SK-N-DZ (cell line): ENCODE data around the gene NFU1.
"Not testable (repeated sequence)": the region's sequence is repeated elsewhere in the genome, so short reads cannot be mapped to it uniquely, and the experiment has no call there.

Experiments
- DNase-seq: peaks from one replicate; pipeline ENCODE4 v3.0.0-alpha.2; 2015; ENCODE audit warnings: low spot score

NFU1 gene

DNA sequence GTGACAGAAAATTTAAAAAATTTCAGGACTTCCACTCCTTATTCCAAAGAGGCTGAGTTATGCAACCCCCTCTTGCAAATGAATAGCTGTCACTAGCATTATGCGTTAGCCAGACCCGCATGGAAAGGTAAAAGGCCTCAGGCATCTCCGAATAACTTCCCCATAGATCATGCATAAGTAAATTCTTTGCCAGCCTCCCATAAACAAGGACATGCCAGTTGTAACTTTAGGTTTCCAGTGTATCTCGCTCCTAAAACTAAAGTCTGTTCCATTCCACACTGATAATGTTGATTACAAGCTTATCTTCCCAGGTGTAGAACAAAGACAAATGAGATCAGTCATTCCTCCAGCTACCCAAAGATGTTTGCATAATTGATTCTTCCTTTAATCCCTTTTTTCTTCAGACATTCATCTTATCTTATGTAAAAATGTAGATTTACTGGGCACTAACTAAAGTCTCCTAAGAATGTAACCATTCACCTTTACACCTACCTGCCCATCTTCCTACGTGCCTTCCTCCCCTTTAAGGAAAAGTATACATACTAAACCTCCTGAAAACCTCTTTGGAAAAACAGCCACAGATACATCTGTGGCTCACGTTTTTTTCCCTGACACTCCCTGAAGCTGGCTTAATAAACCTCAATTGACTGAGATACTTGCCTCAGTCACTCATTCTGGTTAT, 13.6 kb upstream of the NFU1 start:
- no peak for DNase-seq

- DNase-seq, result no peak
Observed at GRCh38 chr2:69449906-69450305, 12.7 kb upstream of the NFU1 start.

- not testable (repeated sequence) for DNase-seq
Observed at GRCh38 chr2:69443673-69444072, 6.4 kb upstream of the NFU1 start.

DNA sequence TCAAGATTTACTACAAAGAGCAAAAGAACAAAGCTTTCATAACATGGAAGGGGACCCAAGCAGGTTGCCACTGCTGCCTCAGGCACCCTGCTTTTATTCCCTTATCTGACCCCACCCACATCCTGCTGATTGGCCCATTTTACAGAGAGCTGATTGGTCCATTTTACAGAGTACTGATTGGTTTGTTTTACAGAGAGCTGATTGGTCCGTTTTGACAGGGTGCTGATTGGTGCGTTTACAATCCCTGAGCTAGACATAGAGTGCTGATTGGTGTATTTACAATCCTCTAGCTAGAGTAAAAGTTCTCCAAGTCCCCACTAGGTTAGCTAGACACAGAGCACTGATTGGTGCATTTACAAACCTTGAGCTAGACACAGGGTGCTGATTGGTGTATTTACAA, 2.3 kb upstream of the NFU1 start:
- not testable (repeated sequence) for DNase-seq

- DNase-seq, result no peak
Observed at GRCh38 chr2:69438580-69438979, 1.3 kb upstream of the NFU1 start.

DNA sequence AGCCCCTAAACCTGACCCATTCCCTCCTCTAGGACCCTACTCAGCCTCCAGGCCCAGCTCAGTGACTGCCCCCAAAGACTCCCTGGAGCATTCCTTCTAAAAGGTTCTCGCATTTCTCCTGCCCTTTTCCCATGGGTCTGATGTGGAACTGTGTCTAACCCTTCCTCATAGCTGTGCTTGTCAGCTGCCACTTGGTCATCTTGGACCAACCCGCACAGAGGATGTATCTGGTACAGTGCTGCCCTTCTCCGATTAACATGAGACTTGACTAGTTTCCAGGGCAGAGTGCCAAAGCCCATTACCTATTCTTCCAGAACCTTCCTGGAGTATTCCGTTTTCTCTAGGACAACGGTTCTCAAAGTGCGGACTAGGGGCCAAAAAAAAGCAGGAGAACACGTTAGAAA, 518 bp upstream of the NFU1 start:
- DNase-seq, result no peak

GRCh38 chr2:69436596-69436937, 668 bp downstream of the NFU1 start:
- DNase-seq, result no peak

DNA sequence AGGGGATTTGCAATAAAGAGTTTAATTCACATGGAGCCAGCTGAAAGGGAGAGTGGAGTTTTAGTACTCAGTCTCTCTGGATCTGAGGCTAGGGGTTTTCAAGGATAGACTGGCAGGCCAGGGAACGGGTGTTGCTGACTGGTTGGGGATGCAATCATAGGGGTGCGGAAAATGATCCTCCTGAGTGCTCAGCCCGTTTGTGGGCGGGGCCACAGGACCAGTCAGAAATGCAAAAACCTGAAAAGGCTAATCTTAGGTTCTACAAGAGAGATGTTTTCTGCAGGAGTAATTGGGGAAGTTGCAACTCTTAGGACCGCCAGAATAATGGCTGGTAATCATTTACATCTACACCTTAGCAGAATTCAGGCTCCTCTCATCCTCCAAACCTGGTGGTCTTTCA, 2.5 kb downstream of the NFU1 start:
- no peak for DNase-seq

- DNase-seq, result no peak
Observed at GRCh38 chr2:69429491-69430183, 7.6 kb downstream of the NFU1 start.

- no peak for DNase-seq
Observed at GRCh38 chr2:69428981-69429380, 8.3 kb downstream of the NFU1 start.

DNA sequence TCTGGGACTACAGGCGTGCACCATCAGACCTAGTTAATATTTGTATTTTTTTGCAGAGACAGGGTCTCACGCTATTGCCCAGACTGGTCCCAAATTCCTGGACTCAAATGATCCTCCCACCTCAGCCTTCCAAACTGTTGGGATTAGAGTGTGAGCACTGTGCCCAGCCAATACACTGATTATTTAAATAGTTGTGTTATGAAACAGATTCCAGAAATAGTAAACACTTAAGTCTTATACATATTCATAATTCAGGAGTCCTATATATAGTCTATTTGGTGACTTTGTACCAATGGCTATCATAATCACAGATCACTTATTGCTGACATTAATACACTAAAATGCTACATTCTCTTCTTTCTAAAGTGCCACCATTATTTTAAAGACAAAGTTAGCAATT, 12.8 kb downstream of the NFU1 start:
- no peak for DNase-seq

DNA sequence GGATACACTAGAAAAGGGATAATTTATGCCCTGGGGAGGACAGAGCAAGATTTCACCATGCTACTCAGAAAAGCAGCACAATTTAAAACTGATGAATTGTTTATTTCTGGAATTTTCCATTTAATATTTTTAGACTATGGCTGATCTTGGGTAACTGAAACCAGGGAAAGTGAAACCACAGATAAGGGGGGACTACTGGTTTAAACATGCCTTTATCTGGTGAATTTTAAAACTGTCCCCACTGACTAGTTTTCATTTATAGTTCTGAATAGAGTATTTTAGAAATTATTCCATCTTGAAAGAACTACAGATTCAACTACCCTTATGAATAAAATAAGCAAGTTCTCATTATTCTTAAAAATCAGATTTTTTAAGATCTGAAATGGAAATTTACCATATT, 15.0 kb downstream of the NFU1 start:
- DNase-seq, result no peak

DNA sequence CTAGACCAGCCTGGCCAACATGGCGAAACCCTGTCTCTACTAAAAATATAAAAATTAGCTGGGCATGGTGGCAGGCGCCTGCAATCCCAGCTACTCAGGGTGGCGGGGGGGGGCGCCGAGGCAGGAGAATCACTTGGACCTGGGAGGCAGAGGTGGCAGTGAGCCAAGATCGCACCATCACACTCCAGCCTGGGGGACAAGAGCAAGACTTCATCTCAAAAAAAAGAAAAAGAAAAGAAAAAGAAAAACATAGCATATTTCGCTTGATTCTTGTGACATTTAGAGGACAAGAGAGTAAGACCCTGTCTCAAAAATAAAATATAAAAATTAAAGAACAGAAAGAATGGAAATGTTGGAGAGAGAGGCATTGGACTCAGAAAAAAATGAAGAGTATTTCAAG, 18.1 kb downstream of the NFU1 start:
- DNase-seq, result not testable (repeated sequence)

DNA sequence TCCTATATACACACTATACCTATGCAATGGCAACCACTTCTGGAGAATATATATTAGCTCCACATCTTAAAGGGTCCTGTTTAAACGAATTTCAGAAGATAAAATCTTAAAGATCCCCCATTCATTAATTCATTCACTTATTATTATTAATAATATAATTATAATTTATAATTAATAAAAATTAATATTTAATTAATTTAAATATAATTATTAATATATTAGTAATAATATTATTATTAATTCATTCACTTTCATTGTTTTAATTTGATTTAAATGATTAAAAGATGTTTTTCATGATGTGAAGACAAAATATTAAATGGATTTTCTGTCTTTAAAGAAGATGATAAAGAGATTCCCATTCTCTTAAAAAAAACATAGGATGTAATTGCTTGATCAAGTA, 21.1 kb downstream of the NFU1 start:
- DNase-seq, result no peak

GRCh38 chr2:69411120-69411519, 26.1 kb downstream of the NFU1 start:
- no peak for DNase-seq

DNA sequence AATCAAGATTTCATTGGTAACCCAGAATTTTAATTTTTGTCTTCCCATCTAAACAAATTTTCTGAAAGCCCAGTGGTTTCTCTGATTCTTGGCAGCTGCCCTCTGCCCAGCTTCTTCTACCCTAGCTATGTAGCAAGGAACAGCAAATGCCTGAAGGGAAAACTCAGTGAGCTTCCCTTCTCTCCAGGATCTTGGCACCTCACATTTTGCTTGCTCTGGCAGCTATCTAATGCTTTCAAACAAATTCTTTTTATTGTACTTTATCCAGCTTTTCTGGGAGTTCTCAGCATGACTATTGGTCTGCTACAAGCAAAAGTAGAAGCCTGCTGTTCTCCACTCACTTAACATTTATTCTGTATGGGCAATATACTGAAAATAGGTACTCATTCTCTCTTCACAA, 31.9 kb downstream of the NFU1 start:
- no peak for DNase-seq

DNA sequence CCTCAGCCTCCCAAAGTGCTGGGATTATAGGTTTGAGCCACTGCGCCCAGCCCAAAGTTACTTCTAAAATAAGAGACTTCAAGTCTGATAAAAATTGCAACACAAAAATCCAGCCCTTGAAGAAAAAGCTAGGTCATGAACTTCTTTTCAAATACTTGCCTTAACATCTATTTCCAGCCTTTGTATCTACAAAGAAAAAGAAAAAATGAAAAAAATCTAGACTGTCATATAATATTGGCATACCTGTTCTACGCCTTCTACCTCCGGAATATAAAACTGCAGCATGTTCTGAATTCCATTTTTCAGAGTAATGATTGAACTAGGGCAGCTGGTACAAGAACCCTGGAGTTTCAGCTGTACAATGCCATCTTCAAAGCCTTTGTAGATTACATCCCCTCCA, 37.1 kb downstream of the NFU1 start:
- DNase-seq, result no peak

DNA sequence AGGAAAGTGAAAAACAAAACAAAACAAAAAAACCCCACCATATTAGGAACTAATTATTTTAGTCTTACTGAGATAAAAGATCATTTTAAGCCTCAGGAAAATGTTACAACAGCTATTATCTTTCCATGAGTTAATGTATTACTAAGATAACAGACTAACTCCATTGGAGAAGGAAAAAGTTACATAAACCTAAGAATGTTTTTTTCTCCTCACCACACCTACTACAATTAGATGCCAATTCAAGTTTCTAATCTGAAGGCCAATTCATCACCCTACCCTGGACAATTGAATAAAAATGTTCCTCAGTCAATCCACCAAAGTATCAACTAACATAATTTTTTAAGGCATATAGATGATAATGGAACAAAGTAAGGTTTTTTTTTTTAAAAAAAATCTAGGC, 40.0 kb downstream of the NFU1 start:
- no peak for DNase-seq

- no peak for DNase-seq
Observed at GRCh38 chr2:69395866-69396265, 41.4 kb downstream of the NFU1 start.

- DNase-seq, result no peak
Observed at GRCh38 chr2:69393963-69394362, 43.3 kb downstream of the NFU1 start.

- DNase-seq, result no peak
Observed at GRCh38 chr2:69390471-69390870, 46.8 kb downstream of the NFU1 start.

DNA sequence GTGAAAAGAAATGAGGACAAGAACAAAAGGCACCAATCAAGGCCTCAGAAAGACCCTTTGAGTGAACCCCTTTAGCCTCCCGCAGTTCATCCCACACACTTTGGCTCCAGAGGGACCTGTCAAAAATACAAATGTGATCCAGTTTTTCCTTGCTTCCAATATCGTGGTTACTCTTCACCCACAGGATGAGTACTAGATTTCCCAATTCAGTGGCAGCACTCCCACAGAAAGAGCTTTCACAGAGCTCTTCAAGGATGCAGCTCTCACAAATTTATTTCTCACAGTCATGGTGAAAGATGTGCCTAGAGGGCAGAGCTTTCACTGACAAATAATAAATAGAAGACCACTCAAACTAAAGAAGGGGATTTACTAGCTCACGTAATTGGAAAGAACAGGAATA, 47.2 kb downstream of the NFU1 start:
- no peak for DNase-seq

GRCh38 chr2:69389271-69389670, 48.0 kb downstream of the NFU1 start:
- no peak for DNase-seq
